Mammary epithelial cell (primary cell): ENCODE data around the gene DRAXIN.

ENCODE experiments used
- CTCF ChIP-seq, 2 donors: IDR thresholded peaks in 1 of 2; conservative IDR thresholded peaks in 1 of 2; 2 replicates each; pipeline ENCODE4 v1.5.1; 2011 to 2012; ENCODE audit warnings: inconsistent platforms in 2 of 2, low read length in 2 of 2, mild to moderate bottlenecking in 2 of 2, control low read depth in 1 of 2, low read depth in 1 of 2; ENCODE audit not compliant: insufficient read depth in 1 of 2; ENCODE audit errors: extremely low read depth in 1 of 2
- EZH2 ChIP-seq: IDR thresholded peaks from 2 replicates; pipeline ENCODE4 v1.6.1; 2012; ENCODE audit warnings: low read length, inconsistent platforms, borderline replicate concordance

- TF ChIP-seq EZH2 (no peak), CTCF (conservative IDR thresholded peaks at IDR 0.05 in 1 of 2, IDR thresholded peaks at IDR 0.05 in 1 of 2; ENCODE audit: extremely low read depth in 1 of 2, insufficient read depth in 1 of 2, low read depth in 1 of 2, low read length in 2 of 2) (no peak)
Measured at GRCh38 chr1:11761988-11762406, 70.5 kb downstream of the DRAXIN start, which contains the start of gene C1orf167.
